ENCODE data around the gene EIF3K.
"Not testable (repeated sequence)": the region's sequence is repeated elsewhere in the genome, so short reads cannot be mapped to it uniquely, and the experiment has no call there.

The EIF3K gene

DNA sequence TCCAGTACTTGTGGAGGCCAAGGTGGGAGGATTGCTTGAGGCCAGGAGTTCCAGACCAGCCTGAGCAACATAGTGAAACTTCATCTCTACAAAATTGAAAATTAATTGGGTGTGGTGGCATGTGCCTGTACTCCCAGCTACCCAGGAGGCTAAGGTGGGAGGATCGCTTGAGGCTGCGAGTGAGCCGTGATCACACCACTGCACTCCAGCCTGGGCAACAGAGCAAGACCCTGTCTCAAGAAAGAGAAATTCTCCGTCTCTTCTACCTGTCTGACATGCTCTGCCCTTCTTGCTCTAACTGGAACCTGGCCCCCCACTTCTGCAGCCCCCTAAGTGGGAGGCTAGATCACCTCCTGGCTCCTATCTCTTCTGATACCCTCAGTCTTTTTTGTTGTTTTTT is 7.4 kb downstream of the EIF3K start:
- H3K36me3 ChIP-seq (replicated peaks; ENCODE audit: insufficient read depth, low read length), result peaks cover 11% of the 10 kb centered on the region
- TF ChIP-seq CTCF (IDR thresholded peaks at IDR 0.05; ENCODE audit: low read length) (no peak), EZH2 (optimal IDR thresholded peaks at IDR 0.05; ENCODE audit: low read depth, low read length) (no peak), EZH2phosphoT487 (IDR thresholded peaks at IDR 0.05; ENCODE audit: low read length) (no peak)
- no peak for DNase-seq
- no peaks in the 10 kb centered on the region for H3K9me3 ChIP-seq (replicated peaks; ENCODE audit: insufficient read depth, low read length)
- H3K4me2 ChIP-seq (ENCODE audit: low read depth, low read length), result no peak overlapping the region
- no peaks in the 10 kb centered on the region; the same call in 1 of the 2 replicates for H4K20me1 ChIP-seq (ENCODE audit: insufficient read depth, low read length)
- H3K27me3 ChIP-seq (replicated peaks; ENCODE audit: insufficient read depth, low read length), result no peaks in the 10 kb centered on the region
- H3K9ac ChIP-seq (ENCODE audit: low read length), result no peak overlapping the region
- no peaks in the 10 kb centered on the region for H3K9me2 ChIP-seq (replicated peaks; ENCODE audit: insufficient read depth, low read length)
- no peak overlapping the region for H2AFZ ChIP-seq (ENCODE audit: low read length)
- peaks cover 20% of the 10 kb centered on the region for H3K79me2 ChIP-seq (ENCODE audit: low read length)
- H3F3A ChIP-seq (ENCODE audit: insufficient read depth, low read length), result no peaks in the 10 kb centered on the region
- no peaks in the 10 kb centered on the region for H3K4me1 ChIP-seq (ENCODE audit: low read length)
- no peak overlapping the region for H3K27ac ChIP-seq (ENCODE audit: low read length)
- no peak overlapping the region for H3K4me3 ChIP-seq (ENCODE audit: low read length)

GRCh38 chr19:38629568-38629967 is 10.6 kb downstream of the EIF3K start:
- no peak overlapping the region for H3K4me3 ChIP-seq (ENCODE audit: low read length)
- no peaks in the 10 kb centered on the region for H3K27me3 ChIP-seq (replicated peaks; ENCODE audit: insufficient read depth, low read length)
- TF ChIP-seq CTCF (IDR thresholded peaks at IDR 0.05; ENCODE audit: low read length) (no peak), EZH2phosphoT487 (IDR thresholded peaks at IDR 0.05; ENCODE audit: low read length) (no peak), EZH2 (optimal IDR thresholded peaks at IDR 0.05; ENCODE audit: low read depth, low read length) (no peak)
- H3K9ac ChIP-seq (ENCODE audit: low read length), result no peak overlapping the region
- H4K20me1 ChIP-seq (ENCODE audit: insufficient read depth, low read length), result no peaks in the 10 kb centered on the region
- DNase-seq, result no peak
- H3K4me1 ChIP-seq (ENCODE audit: low read length), result no peaks in the 10 kb centered on the region
- 0 out of 2 replicates have a peak, but pooled peaks cover 3% of the 10 kb centered on the region for H3K79me2 ChIP-seq (ENCODE audit: low read length)
- no peaks in the 10 kb centered on the region for H3F3A ChIP-seq (ENCODE audit: insufficient read depth, low read length)
- no peaks in the 10 kb centered on the region; the same call in 1 of the 2 replicates for H3K36me3 ChIP-seq (replicated peaks; ENCODE audit: insufficient read depth, low read length)
- H3K9me3 ChIP-seq (replicated peaks; ENCODE audit: insufficient read depth, low read length), result no peaks in the 10 kb centered on the region
- H3K9me2 ChIP-seq (replicated peaks; ENCODE audit: insufficient read depth, low read length), result no peaks in the 10 kb centered on the region
- H3K27ac ChIP-seq (ENCODE audit: low read length), result no peak overlapping the region
- H2AFZ ChIP-seq (ENCODE audit: low read length), result no peak overlapping the region
- H3K4me2 ChIP-seq (ENCODE audit: low read depth, low read length), result no peak overlapping the region

DNA sequence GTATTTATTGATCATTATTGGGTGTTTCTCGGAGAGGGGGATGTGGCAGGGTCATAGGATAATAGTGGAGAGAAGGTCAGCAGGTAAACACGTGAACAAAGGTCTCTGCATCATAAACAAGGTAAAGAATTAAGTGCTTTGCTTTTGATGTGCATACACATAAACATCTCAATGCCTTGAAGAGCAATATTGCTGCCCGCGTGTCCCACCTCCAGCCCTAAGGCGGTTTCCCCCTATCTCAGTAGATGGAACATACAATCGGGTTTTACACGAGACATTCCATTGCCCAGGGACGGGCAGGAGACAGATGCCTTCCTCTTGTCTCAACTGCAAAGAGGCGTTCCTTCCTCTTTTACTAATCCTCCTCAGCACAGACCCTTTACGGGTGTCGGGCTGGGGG is 12.3 kb downstream of the EIF3K start:
- H3K79me2 ChIP-seq (ENCODE audit: low read length); H3K4me2 ChIP-seq (ENCODE audit: low read depth, low read length); DNase-seq; H3K4me1 ChIP-seq (ENCODE audit: low read length); H3K27me3 ChIP-seq (replicated peaks; ENCODE audit: insufficient read depth, low read length); H2AFZ ChIP-seq (ENCODE audit: low read length); H3K9me2 ChIP-seq (replicated peaks; ENCODE audit: insufficient read depth, low read length); H4K20me1 ChIP-seq (ENCODE audit: insufficient read depth, low read length); H3F3A ChIP-seq (ENCODE audit: insufficient read depth, low read length); H3K36me3 ChIP-seq (replicated peaks; ENCODE audit: insufficient read depth, low read length); H3K27ac ChIP-seq (ENCODE audit: low read length); H3K4me3 ChIP-seq (ENCODE audit: low read length); H3K9ac ChIP-seq (ENCODE audit: low read length); H3K9me3 ChIP-seq (replicated peaks; ENCODE audit: insufficient read depth, low read length): not testable (repeated sequence)

DNA sequence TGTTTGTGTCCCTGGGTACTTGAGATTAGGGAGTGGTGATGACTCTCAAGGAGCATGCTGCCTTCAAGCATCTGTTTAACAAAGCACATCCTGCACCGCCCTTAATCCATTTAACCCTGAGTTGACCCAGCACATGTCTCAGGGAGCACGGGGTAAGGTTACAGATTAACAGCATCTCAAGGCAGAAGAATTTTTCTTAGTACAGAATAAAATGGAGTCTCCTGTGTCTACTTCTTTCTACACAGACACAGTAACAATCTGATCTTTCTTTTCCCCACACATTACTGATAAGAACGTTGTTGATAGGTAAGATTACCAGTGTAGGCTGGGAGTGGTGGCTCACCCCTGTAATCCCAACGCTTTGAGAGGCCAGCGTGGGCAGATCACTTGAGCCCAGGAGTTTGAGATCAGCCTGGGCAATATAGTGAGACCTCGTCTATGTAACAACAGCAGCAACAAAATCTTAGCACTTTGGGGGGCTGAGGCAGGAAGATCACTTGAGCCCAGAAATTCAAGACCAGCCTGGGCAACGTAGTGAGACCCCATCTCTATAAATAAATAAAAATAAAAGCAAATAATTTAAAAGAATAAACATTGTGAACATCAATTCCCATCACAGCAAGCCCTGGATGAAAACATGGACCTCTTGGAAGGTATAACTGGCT is 13.0 kb downstream of the EIF3K start:
- not testable (repeated sequence) for H3F3A ChIP-seq (ENCODE audit: insufficient read depth, low read length); H3K27me3 ChIP-seq (replicated peaks; ENCODE audit: insufficient read depth, low read length); H3K4me1 ChIP-seq (ENCODE audit: low read length); H3K9me3 ChIP-seq (replicated peaks; ENCODE audit: insufficient read depth, low read length); H3K27ac ChIP-seq (ENCODE audit: low read length); H3K9ac ChIP-seq (ENCODE audit: low read length); H2AFZ ChIP-seq (ENCODE audit: low read length); H3K4me3 ChIP-seq (ENCODE audit: low read length); H4K20me1 ChIP-seq (ENCODE audit: insufficient read depth, low read length); H3K4me2 ChIP-seq (ENCODE audit: low read depth, low read length); DNase-seq; H3K79me2 ChIP-seq (ENCODE audit: low read length); H3K9me2 ChIP-seq (replicated peaks; ENCODE audit: insufficient read depth, low read length); H3K36me3 ChIP-seq (replicated peaks; ENCODE audit: insufficient read depth, low read length)
